Panc1 (cell line): ENCODE measurements around the gene SF3B6.
"Not testable (repeated sequence)": the region's sequence is repeated elsewhere in the genome, so short reads cannot be mapped to it uniquely, and the experiment has no call there.

Source experiments
- CTCF ChIP-seq: fragments of 450-650 bp; IDR thresholded peaks from 2 replicates; pipeline ENCODE4 v1.5.1; 2017; ENCODE audit warnings: mild to moderate bottlenecking
- POLR2AphosphoS5 ChIP-seq: IDR thresholded peaks from 2 replicates; pipeline ENCODE4 v1.6.1; 2012; ENCODE audit warnings: mild to moderate bottlenecking, low read depth, low read length, moderate library complexity
- SIN3A ChIP-seq: IDR thresholded peaks from 2 replicates; pipeline ENCODE4 v1.6.1; 2012; ENCODE audit warnings: low read depth, mild to moderate bottlenecking, low read length, moderate library complexity, borderline replicate concordance; ENCODE audit not compliant: insufficient read depth
- TCF7L2 ChIP-seq: IDR thresholded peaks from 2 replicates; pipeline ENCODE4 v1.6.1; 2011; ENCODE audit warnings: mild to moderate bottlenecking, low read depth, low read length, inconsistent platforms

GRCh38 chr2:24095171-24095677 is 19.1 kb upstream of the SF3B6 start:
- not testable (repeated sequence) for TF ChIP-seq POLR2AphosphoS5, CTCF, SIN3A, TCF7L2
